TTC549 (cell line): ENCODE measurements around the gene MDK.

Experiments
- FAIRE-seq: peaks from 2 replicates; lab custom pipeline; 2012; peaks lifted over from hg19 to GRCh38; lab: Jason Lieb, UNC

MDK gene

GRCh38 chr11:46381048-46381818, at the start of gene MDK:
MDK (plus strand) TSS chr11:46381669; CDS start chr11:46382058, 389 bp downstream.
- FAIRE-seq, result no peak

- FAIRE-seq, result no peak
These were observed 49.3 kb upstream of the MDK start for GRCh38 chr11:46332093-46332567.

GRCh38 chr11:46332568-46333393, 48.7 kb upstream of the MDK start:
- no peak for FAIRE-seq

- no peak for FAIRE-seq
These were observed 48.0 kb upstream of the MDK start for GRCh38 chr11:46333394-46333947.

- FAIRE-seq, result no peak
These were observed 47.3 kb upstream of the MDK start for GRCh38 chr11:46334211-46334610.

- FAIRE-seq, result no peak
These were observed 46.2 kb upstream of the MDK start for GRCh38 chr11:46335271-46335670.

- no peak for FAIRE-seq
These were observed 45.4 kb upstream of the MDK start for GRCh38 chr11:46335890-46336562.

- FAIRE-seq, result no peak
These were observed 44.8 kb upstream of the MDK start for GRCh38 chr11:46336563-46337180.

- no peak for FAIRE-seq
These were observed 43.7 kb upstream of the MDK start for GRCh38 chr11:46337626-46338345.

- FAIRE-seq, result no peak
These were observed 42.9 kb upstream of the MDK start for GRCh38 chr11:46338636-46338987.

- FAIRE-seq, result no peak
These were observed 42.3 kb upstream of the MDK start for GRCh38 chr11:46338988-46339666.

GRCh38 chr11:46339816-46340215, 41.7 kb upstream of the MDK start:
- FAIRE-seq, result no peak

GRCh38 chr11:46341454-46341853, 40.0 kb upstream of the MDK start:
- no peak for FAIRE-seq

- FAIRE-seq, result no peak
These were observed 39.2 kb upstream of the MDK start for GRCh38 chr11:46342239-46342638.

- no peak for FAIRE-seq
These were observed 37.9 kb upstream of the MDK start for GRCh38 chr11:46343520-46343919.

- no peak for FAIRE-seq
These were observed 36.3 kb upstream of the MDK start for GRCh38 chr11:46345131-46345597.

- no peak for FAIRE-seq
These were observed 35.5 kb upstream of the MDK start for GRCh38 chr11:46345881-46346484.

- no peak for FAIRE-seq
These were observed 34.4 kb upstream of the MDK start, which contains the start of gene DGKZ for GRCh38 chr11:46346886-46347636. DGKZ (plus strand) TSS chr11:46347463; CDS start chr11:46347660, 197 bp downstream.

GRCh38 chr11:46347637-46348311, 33.7 kb upstream of the MDK start:
- no peak for FAIRE-seq
